GM19035 (cell line): ENCODE results near the gene FAM171A2.
"Not testable (repeated sequence)": the region's sequence is repeated elsewhere in the genome, so short reads cannot be mapped to it uniquely, and the experiment has no call there.

Source experiments
- ATAC-seq: cut with Tn5 transposase; IDR thresholded peaks from one replicate; pipeline ENCODE4 v1.9.1; 2021; ENCODE audit not compliant: unreplicated experiment

The FAM171A2 gene

DNA sequence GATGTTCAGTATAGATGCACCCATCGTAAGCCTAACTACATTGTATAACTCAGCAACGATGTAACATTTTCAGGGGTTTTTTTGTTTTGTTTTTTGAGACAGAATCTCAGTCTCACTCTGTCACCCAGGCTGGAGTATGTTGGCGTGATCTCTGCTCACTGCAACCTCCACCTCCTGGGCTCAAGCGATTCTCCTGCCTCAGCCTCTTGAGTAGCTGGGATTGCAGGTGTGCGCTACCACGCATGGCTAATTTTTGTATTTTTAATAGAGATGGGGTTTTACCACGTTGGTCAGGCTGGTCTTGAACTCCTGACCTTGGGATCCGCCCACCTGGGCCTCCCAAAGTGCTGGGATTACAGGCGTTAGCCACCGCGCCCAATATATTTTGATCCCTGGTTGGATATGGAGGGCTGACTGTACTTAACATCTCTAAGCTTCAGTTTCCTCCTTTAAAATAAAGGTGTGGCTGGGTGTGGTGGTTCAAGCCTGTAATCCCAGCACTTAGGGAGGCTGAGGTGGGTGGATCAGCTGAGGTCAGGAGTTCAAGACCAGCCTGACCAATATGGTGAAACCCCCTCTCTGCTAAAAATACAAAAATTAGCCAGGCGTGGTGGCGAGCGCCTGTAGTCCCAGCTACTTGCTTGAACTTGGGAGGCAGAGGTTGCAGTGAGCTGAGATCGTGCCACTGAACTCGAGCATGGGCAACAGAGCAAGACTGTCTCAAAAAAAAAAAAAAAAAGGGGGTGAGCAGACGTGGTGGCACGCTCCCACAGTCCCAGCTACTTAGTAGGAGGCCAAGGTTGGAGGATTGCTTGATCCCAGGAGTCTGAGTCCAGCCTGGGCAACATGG, 16.2 kb downstream of the FAM171A2 start:
- ATAC-seq, result not testable (repeated sequence)

DNA sequence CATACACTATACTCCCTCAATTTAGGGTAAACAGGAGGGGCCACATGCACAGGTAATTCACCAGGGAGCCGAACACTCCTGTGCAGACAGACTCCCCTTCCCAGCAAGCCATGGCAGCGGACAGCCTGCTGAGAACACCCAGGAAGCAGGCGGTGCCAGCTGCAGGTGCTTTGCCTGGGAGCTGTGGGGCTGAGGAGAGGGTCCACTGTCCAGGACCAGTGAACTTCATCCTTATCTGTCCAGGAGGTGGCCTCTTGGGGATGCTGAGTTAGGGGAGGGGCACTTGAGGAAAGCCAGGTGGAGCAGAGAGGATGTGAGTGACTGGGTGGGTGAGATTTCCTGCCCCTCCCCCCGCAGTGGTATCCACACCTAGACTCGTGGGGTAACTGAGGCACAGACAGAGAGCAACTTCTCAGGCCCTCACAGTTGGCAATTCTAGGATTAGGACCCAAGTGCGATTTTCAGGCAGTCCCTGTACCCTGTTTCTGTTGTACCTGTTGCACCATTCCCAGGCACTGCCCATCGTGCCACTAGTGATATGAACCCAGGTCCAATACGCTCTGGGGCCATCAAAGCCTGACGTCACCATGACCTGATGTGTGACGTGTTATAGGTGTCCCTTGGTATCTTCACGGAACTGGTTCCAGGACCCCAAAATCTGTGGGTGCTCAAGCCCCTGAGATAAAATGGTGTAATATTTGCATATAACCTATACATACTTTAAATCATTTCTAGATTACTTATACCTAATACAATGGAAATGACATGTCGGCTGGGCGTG, 17.4 kb downstream of the FAM171A2 start:
- no peak for ATAC-seq

DNA sequence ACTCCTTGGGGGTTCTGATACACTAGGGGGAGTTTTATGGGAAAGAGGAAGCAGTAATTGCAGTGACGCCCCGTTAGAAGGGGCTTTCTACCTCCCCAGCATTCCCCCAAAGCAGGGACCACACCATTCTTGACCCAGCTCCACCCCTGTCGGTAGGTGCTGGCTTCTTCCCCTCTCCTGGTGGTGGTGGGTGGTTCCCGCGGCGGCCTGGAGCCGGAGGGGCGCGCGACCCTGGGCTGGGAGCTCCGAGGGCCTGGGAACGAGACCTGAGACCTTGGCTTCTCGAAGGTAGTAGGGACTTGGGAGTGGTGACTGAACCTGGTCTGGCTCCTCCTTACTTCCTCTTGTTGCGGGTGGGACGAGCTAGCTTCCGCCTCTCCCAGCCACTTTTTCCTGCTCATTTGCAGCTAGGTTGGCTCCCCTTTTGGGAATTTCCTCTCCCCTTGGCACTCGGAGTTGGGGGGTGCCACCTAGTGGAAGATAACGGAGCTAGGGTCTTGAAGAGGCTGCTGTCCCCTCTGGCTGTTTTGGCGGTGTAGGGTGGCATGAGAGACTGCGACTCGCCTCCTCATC, 18.1 kb downstream of the FAM171A2 start:
- ATAC-seq, result peak; percentile 4

DNA sequence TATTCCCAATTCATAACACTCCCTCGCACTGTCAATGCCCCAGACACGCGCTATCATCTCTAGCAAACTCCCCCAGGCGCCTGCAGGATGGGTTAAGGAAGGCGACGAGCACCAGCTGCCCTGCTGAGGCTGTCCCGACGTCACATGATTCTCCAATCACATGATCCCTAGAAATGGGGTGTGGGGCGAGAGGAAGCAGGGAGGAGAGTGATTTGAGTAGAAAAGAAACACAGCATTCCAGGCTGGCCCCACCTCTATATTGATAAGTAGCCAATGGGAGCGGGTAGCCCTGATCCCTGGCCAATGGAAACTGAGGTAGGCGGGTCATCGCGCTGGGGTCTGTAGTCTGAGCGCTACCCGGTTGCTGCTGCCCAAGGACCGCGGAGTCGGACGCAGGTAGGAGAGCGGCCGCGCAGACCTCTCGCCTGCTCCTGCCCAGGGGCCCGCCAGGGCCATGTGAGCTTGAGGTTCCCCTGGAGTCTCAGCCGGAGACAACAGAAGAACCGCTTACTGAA, 18.7 kb downstream of the FAM171A2 start, which contains the start of gene GRN:
GRN (plus strand) TSS at position 364 of the 515 bp plus-strand sequence. CDS start 3,863 bp downstream, outside the sequence.
- peak; percentile 63 for ATAC-seq

- ATAC-seq, result no peak
Measured at GRCh38 chr17:44343510-44344209, 20.0 kb downstream of the FAM171A2 start.

DNA sequence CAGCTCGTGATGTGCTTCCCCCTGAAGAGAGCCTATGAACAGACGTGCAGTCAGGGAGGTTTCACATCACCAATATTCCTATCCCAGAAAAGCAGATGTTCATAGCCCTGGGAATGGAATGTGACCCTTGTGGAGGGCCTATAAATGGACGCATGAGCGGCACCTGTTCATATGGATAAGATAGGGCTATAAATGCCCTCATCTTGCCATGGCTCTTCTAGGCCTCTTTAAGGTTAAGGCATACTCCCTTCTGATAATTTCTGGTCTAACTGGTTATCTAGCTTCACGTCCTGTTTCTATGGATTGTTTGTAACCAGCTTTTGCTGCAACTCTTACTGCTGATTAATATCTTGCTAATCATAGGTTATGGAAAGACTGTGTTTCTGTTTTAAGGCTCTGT, 23.1 kb downstream of the FAM171A2 start:
- not testable (repeated sequence) for ATAC-seq

DNA sequence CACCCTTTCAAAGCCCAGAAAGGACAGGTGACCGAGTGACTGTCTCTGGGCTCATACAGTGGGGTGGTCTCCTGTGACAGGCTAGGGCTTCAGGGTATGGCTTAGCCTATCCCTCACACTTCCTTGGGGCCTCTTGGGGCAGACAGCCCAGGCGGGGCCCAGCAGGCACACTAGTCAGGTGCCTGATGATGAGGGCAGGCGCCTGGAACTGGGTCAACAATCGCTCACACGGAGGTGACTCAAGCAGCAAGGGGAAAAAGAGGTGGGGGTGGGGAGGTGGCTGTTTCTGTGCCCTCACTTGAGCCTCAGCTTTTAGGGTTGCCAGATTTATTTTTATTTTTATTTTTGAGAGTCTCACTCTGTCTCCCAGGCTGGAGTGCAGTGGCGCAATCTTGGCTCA, 25.0 kb downstream of the FAM171A2 start:
- ATAC-seq, result no peak

DNA sequence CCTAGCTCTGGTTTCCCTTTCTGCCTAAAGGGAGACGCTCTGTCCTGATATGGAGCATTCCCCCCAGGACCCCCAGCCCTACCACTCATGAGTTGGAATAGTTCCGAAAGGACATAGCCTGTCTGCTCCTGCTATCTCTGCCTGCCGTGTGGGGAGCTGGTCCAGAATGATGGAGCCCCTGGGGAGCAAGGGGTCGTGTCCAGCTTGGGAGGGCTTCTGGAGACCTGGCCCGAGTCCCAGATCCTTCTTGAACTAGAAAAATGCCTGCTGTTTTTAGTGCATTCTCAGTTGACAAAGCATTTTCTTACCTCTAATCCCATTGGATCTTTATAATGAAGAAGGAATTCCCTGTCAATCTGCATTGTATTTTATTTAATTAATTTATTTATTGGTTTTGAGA, 27.7 kb downstream of the FAM171A2 start:
- ATAC-seq, result no peak

- no peak for ATAC-seq
Measured at GRCh38 chr17:44335564-44335963, 28.1 kb downstream of the FAM171A2 start.

- ATAC-seq, result no peak
Measured at GRCh38 chr17:44334727-44335126, 28.9 kb downstream of the FAM171A2 start.

DNA sequence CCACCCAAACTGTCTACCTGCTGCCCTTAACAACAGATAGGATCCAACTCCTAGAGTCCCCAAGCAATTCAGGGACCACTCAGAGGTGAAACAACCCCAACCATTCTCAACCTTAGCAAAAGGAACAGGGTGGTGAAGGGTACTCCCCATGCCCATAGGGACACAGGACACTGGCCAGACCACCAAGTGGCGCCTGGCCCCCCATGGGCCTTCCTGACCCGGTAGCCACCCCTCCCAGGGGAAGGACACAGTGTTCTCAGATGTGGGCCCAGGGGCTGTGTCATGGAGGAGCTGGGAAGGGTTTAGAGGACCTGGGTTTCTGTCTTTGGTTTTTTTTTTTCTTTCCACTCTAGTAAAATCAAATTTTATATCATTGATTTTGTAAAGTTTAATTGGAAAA, 29.3 kb downstream of the FAM171A2 start:
- ATAC-seq, result no peak

- no peak for ATAC-seq
Measured at GRCh38 chr17:44333371-44333770, 30.3 kb downstream of the FAM171A2 start.

GRCh38 chr17:44331249-44331760, 32.3 kb downstream of the FAM171A2 start:
- no peak for ATAC-seq

GRCh38 chr17:44330263-44330662, 33.4 kb downstream of the FAM171A2 start:
- ATAC-seq, result not testable (repeated sequence)

DNA sequence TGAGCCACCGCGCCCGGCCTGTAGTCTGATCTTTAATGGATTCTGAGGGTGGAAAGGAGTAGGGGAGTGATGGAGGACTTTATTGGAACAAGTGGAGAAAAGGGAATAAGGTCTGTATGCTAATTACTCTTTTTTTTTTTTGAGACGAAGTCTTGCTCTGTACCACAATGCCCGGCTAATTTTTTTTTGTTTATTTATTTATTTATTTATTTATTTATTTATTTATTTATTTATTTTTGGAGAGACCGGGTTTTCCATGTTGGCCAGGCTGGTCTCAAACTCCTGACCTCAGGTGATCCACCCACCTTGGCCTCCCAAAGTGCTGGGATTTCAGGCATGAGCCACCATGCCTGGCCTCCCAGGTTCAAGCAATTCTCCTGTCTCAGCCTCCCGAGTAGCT, 34.1 kb downstream of the FAM171A2 start:
- not testable (repeated sequence) for ATAC-seq

DNA sequence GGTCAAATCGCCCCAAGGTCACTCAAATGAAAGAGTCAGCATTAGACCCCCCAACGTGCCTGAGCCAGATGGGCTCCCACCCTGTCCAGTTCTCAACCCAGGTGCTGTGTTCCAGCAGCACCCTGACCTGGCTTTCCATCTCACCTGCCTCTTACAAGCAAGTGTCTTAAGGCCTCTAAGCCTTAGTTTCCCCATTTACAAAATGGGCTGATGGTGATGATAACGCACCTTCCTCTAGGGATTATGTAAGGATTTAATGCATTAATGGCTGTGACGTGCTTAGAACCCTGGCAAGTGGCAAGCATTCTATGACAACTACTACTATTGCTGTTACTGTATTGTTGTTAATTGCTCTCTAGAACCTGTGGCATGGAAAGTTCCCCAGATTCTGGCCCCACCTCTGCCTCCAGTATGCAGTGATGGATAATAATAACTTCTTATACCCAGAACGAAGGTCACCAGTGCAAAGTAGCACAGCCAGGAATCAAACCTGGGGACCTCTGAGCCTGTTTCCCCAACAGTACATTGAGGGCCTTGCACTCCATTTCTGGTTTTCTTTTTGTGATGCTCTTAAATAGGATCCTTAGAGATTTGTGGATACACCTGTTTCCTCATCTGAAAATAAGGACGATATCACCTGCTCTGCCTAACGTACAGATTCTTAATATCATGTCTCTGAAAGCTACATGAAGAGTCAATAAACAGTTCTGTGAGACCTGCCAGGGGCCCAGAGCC, 35.8 kb downstream of the FAM171A2 start:
- no peak for ATAC-seq

DNA sequence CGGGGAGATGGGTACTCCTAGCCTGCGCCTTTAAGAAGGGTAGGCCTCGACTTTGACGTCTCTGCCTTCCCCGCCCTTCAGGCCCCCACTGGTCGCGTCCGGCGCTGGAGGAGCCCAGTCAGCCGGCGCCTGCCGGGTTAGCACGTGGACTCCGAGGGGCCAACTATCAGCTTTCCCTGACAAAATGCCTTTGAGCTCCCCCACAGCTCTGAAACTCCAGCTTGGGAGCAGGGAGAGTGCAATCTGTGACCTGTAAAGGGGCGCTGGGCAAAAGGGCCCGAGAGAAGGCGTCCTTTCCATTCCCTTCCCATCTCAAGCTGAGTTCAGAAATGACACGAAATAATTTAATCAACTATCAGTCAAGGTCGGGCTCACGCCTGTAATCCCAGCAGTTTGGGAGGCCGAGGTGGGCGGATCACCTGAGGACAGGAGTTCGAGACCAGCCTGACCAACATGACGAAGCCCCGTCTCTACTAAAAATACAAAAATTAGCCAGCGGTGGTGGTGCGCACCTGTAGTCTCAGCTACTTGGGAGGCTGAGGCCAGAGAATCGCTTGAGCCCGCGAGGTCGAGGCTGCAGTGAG, 36.7 kb downstream of the FAM171A2 start:
- ATAC-seq, result peak; percentile 47

DNA sequence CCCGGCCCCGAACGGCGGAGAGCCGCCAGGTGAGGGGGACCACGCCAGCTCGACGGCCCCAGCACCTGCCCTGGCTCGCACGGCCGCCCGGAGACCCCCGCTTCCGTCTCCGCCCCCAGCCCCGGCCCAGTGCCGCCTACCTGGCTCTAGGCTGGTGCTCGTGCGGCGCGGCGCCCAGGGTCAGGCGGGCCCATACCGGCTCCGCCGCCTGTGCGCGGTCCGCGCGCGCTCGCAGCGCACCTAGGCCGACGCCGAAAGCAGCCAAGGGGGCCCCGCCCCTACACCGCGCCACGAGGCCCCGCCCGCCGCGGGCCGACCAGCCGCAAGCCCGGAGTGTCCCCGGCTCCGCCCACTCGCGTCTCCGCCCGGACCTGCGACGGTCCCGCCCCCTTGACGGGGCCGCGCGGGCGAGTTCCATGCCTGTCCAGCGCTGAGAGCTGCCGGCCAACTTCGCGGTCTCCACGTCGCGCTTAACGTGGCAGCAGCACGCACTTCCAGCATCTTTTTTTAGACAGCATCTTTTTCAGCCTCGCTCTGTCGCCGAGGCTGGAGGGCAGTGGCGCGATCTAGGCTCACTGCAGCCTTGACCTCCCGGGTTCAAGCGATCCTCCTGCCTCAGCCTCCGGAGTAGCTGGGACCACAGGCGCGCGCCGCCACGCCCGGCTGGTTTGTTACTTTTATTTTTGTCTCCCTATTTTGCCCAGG, 38.9 kb downstream of the FAM171A2 start, which contains the start of gene SLC25A39:
SLC25A39 (minus strand) TSS at position 253 of the 705 bp plus-strand sequence. CDS start 1,261 bp downstream, outside the sequence.
- ATAC-seq, result peak; percentile 59

GRCh38 chr17:44324092-44324570, 39.5 kb downstream of the FAM171A2 start:
- peak; percentile 5 for ATAC-seq
